ENCODE data around the gene MTMR6.

MTMR6 gene

GRCh38 chr13:25295228-25295627, 7.9 kb upstream of the MTMR6 start:
- Histone ChIP-seq H3K9ac (ENCODE audit: low read length) (no peak overlapping the region), H3K27ac (ENCODE audit: low read length) (no peak overlapping the region), H3F3A (ENCODE audit: insufficient read depth, low read length) (no peaks in the 10 kb centered on the region; the same call in 1 of the 2 replicates), H3K9me3 (replicated peaks; ENCODE audit: insufficient read depth, low read length) (no peaks in the 10 kb centered on the region), H3K4me3 (ENCODE audit: low read length) (no peak overlapping the region), H3K27me3 (replicated peaks; ENCODE audit: insufficient read depth, low read length) (no peaks in the 10 kb centered on the region), H2AFZ (ENCODE audit: low read length) (no peak overlapping the region), H3K9me2 (replicated peaks; ENCODE audit: insufficient read depth, low read length) (no peaks in the 10 kb centered on the region), H3K36me3 (replicated peaks; ENCODE audit: insufficient read depth, low read length) (no peaks in the 10 kb centered on the region), H4K20me1 (ENCODE audit: insufficient read depth, low read length) (no peaks in the 10 kb centered on the region), H3K4me2 (ENCODE audit: low read depth, low read length) (no peak overlapping the region), H3K4me1 (ENCODE audit: low read length) (peaks cover 11% of the 10 kb centered on the region; the same call in 1 of the 2 replicates), H3K79me2 (ENCODE audit: low read length) (no peaks in the 10 kb centered on the region)
- no peak for DNase-seq
- no peak for TF ChIP-seq EZH2phosphoT487 (IDR thresholded peaks at IDR 0.05; ENCODE audit: low read length)
- TF ChIP-seq CTCF (IDR thresholded peaks at IDR 0.05; ENCODE audit: low read length), result no peak
- no peak for TF ChIP-seq EZH2 (optimal IDR thresholded peaks at IDR 0.05; ENCODE audit: low read depth, low read length)

GRCh38 chr13:25292301-25292700, 5.0 kb upstream of the MTMR6 start:
- H3K4me2 ChIP-seq (ENCODE audit: low read depth, low read length), result peak overlapping the region; percentile 39; the same call in 1 of the 2 replicates
- no peaks in the 10 kb centered on the region for H3K79me2 ChIP-seq (ENCODE audit: low read length)
- H3K9me3 ChIP-seq (replicated peaks; ENCODE audit: insufficient read depth, low read length), result no peaks in the 10 kb centered on the region
- no peaks in the 10 kb centered on the region; the same call in 1 of the 2 replicates for H3F3A ChIP-seq (ENCODE audit: insufficient read depth, low read length)
- peaks cover 14% of the 10 kb centered on the region; the same call in 1 of the 2 replicates for H3K4me1 ChIP-seq (ENCODE audit: low read length)
- no peak overlapping the region for H3K4me3 ChIP-seq (ENCODE audit: low read length)
- peak overlapping the region; percentile 40; the same call in 1 of the 2 replicates for H3K27ac ChIP-seq (ENCODE audit: low read length)
- no peak for TF ChIP-seq EZH2 (optimal IDR thresholded peaks at IDR 0.05; ENCODE audit: low read depth, low read length)
- no peak for TF ChIP-seq EZH2phosphoT487 (IDR thresholded peaks at IDR 0.05; ENCODE audit: low read length)
- no peak for TF ChIP-seq CTCF (IDR thresholded peaks at IDR 0.05; ENCODE audit: low read length)
- H3K27me3 ChIP-seq (replicated peaks; ENCODE audit: insufficient read depth, low read length), result no peaks in the 10 kb centered on the region
- H3K9me2 ChIP-seq (replicated peaks; ENCODE audit: insufficient read depth, low read length), result no peaks in the 10 kb centered on the region
- DNase-seq, result peak; percentile 80
- H3K9ac ChIP-seq (ENCODE audit: low read length), result no peak overlapping the region
- H2AFZ ChIP-seq (ENCODE audit: low read length), result 0 out of 2 replicates have a peak overlapping the region, but pooled peaks have one; percentile 70
- no peaks in the 10 kb centered on the region for H3K36me3 ChIP-seq (replicated peaks; ENCODE audit: insufficient read depth, low read length)
- H4K20me1 ChIP-seq (ENCODE audit: insufficient read depth, low read length), result no peaks in the 10 kb centered on the region

DNA sequence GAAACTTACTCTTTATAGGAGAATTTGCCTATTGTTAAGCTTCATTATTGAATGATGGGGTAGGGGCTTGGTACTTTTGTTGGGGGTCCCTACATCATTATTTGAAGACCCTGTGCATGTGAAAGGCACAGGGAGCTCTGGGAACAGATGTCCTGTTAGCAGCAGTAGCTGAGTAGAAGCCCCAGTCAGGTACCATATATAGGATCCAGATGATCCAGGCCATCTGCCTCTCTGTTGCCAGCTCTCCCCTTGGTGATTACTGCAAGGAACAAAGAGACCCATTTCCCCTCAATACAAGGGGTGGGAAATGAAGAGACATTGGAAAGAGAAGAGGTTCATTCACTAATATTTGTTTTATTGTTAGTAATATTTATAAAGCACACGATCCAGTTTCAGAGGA, 4.4 kb upstream of the MTMR6 start:
- Histone ChIP-seq H2AFZ (ENCODE audit: low read length) (no peak overlapping the region), H3K9me2 (replicated peaks; ENCODE audit: insufficient read depth, low read length) (no peaks in the 10 kb centered on the region), H3K9ac (ENCODE audit: low read length) (no peak overlapping the region), H3K27me3 (replicated peaks; ENCODE audit: insufficient read depth, low read length) (no peaks in the 10 kb centered on the region), H3K9me3 (replicated peaks; ENCODE audit: insufficient read depth, low read length) (no peaks in the 10 kb centered on the region), H3K4me3 (ENCODE audit: low read length) (no peak overlapping the region), H3K4me1 (ENCODE audit: low read length) (peaks cover 14% of the 10 kb centered on the region; the same call in 1 of the 2 replicates), H3F3A (ENCODE audit: insufficient read depth, low read length) (peaks cover 6% of the 10 kb centered on the region), H3K36me3 (replicated peaks; ENCODE audit: insufficient read depth, low read length) (no peaks in the 10 kb centered on the region), H3K79me2 (ENCODE audit: low read length) (peaks cover 1% of the 10 kb centered on the region), H3K4me2 (ENCODE audit: low read depth, low read length) (0 out of 2 replicates have a peak overlapping the region, but pooled peaks have one; percentile 39), H4K20me1 (ENCODE audit: insufficient read depth, low read length) (no peaks in the 10 kb centered on the region), H3K27ac (ENCODE audit: low read length) (peak overlapping the region; percentile 40; the same call in 1 of the 2 replicates)
- TF ChIP-seq EZH2phosphoT487 (IDR thresholded peaks at IDR 0.05; ENCODE audit: low read length), result no peak
- TF ChIP-seq EZH2 (optimal IDR thresholded peaks at IDR 0.05; ENCODE audit: low read depth, low read length), result no peak
- TF ChIP-seq CTCF (IDR thresholded peaks at IDR 0.05; ENCODE audit: low read length), result no peak
- no peak for DNase-seq

All from MM.1S (cell line).